SK-N-MC (cell line): ENCODE results near the gene EEIG1.

Source experiments
- DNase-seq: peaks from one replicate; pipeline ENCODE4 v3.0.0-alpha.2; 2011; ENCODE audit warnings: low read depth, low spot score
- H3K27ac ChIP-seq: fragments of 200-600 bp; sonication (generic); 2 replicates; pipeline ENCODE4 v1.5.1; 2016; ENCODE audit warnings: mixed run types
- H3K36me3 ChIP-seq: fragments of 200-600 bp; sonication (generic); 2 replicates; pipeline ENCODE4 v1.6.1; 2017; ENCODE audit warnings: antibody characterized with exemption, low read length, mixed read lengths; ENCODE audit not compliant: insufficient read depth
- H3K4me3 ChIP-seq: fragments of 200-600 bp; sonication (generic); 2 replicates; pipeline ENCODE4 v1.5.1; 2016
- H3K9ac ChIP-seq: fragments of 200-600 bp; sonication (generic); 2 replicates; pipeline ENCODE4 v1.8.0; 2017; ENCODE audit warnings: mixed run types, mixed read lengths; ENCODE audit not compliant: insufficient read length
- H3K9me3 ChIP-seq: fragments of 200-600 bp; sonication (generic); 2 replicates; pipeline ENCODE4 v1.6.1; 2017; ENCODE audit warnings: low read depth, mild to moderate bottlenecking, antibody characterized with exemption, low read length, moderate library complexity, mixed read lengths
- EZH2 ChIP-seq: fragments of 200-600 bp; sonication (generic); IDR thresholded peaks from one replicate; pipeline ENCODE4 v1.6.1; 2017; ENCODE audit warnings: antibody characterized with exemption
- FOXP2 ChIP-seq: optimal IDR thresholded peaks from 2 replicates; pipeline ENCODE3; 2011; ENCODE audit warnings: mild to moderate bottlenecking, moderate library complexity; ENCODE audit not compliant: insufficient read depth; ENCODE audit errors: extremely low read length, control extremely low read depth
- POLR2AphosphoS5 ChIP-seq: IDR thresholded peaks from 2 replicates; pipeline ENCODE4 v1.6.1; 2012; ENCODE audit warnings: mild to moderate bottlenecking, low read depth, low read length, borderline replicate concordance

Gene EEIG1

DNA sequence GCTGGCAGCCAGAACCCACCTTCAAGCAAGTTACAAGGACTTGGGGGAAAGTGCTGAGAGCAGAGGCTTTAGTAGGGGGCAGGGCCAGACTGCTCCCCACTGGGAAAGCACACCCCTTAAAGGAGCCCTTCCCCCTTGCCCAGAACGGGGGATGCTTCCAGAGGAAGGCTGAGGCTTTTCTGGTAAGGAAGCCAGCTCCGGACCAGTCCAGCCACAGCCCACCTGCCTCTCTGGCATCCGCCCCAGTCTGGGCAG, 38.9 kb downstream of the EEIG1 start:
- Histone ChIP-seq H3K27ac (0 out of 2 replicates have a peak overlapping the region, but pooled peaks have one; percentile 25), H3K9ac (no peak overlapping the region), H3K36me3 (peaks cover 18% of the 10 kb centered on the region; the same call in 1 of the 2 replicates), H3K9me3 (no peaks in the 10 kb centered on the region), H3K4me3 (no peak overlapping the region)
- no peak for TF ChIP-seq EZH2
- DNase-seq, result no peak

GRCh38 chr9:127941062-127941960, 39.5 kb downstream of the EEIG1 start:
- H3K27ac ChIP-seq, result 0 out of 2 replicates have a peak overlapping the region, but pooled peaks have one; percentile 25
- DNase-seq, result no peak

DNA sequence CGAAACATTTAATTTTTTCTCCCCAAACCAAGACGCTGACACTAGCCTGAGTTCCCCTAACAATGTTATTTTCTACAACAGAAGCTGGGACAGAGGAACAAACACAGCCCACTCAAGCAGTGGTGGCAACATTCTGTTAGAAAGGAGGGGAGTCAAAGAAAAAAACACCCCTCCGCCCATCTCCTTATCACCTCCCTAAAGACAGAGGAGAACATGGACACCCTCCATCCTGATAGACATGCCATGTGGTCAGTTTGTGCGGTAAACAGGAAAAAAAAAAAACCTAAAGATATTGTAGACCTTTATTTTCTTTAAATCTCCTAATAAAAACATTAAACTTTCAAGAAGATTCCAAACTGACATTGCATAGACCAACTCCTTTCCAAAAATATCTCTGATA, 40.2 kb downstream of the EEIG1 start:
- no peaks in the 10 kb centered on the region for H3K9me3 ChIP-seq
- no peak for DNase-seq
- H3K4me3 ChIP-seq, result no peak overlapping the region
- peaks cover 18% of the 10 kb centered on the region; the same call in 1 of the 2 replicates for H3K36me3 ChIP-seq
- no peak overlapping the region for H3K9ac ChIP-seq
- H3K27ac ChIP-seq, result 0 out of 2 replicates have a peak overlapping the region, but pooled peaks have one; percentile 11
- no peak for TF ChIP-seq FOXP2
- TF ChIP-seq POLR2AphosphoS5, result no peak
- no peak for TF ChIP-seq EZH2

More at GRCh38 chr9:127941062-127941960, 39.5 kb downstream of the EEIG1 start:
- no peak overlapping the region for H3K9ac ChIP-seq
- TF ChIP-seq POLR2AphosphoS5, result no peak
- no peak for TF ChIP-seq EZH2
- TF ChIP-seq FOXP2, result no peak
- H3K4me3 ChIP-seq, result no peak overlapping the region
- peaks cover 18% of the 10 kb centered on the region; the same call in 1 of the 2 replicates for H3K36me3 ChIP-seq
- no peaks in the 10 kb centered on the region for H3K9me3 ChIP-seq

- Histone ChIP-seq H3K4me3 (no peak overlapping the region), H3K9me3 (no peaks in the 10 kb centered on the region), H3K36me3 (peaks cover 8% of the 10 kb centered on the region; the same call in 1 of the 2 replicates), H3K9ac (no peak overlapping the region), H3K27ac (peak overlapping the region; percentile 42; the same call in 1 of the 2 replicates)
- TF ChIP-seq EZH2 (no peak), POLR2AphosphoS5 (no peak), FOXP2 (no peak)
- no peak for DNase-seq
Observed at GRCh38 chr9:127938298-127938690, 42.5 kb downstream of the EEIG1 start.

DNA sequence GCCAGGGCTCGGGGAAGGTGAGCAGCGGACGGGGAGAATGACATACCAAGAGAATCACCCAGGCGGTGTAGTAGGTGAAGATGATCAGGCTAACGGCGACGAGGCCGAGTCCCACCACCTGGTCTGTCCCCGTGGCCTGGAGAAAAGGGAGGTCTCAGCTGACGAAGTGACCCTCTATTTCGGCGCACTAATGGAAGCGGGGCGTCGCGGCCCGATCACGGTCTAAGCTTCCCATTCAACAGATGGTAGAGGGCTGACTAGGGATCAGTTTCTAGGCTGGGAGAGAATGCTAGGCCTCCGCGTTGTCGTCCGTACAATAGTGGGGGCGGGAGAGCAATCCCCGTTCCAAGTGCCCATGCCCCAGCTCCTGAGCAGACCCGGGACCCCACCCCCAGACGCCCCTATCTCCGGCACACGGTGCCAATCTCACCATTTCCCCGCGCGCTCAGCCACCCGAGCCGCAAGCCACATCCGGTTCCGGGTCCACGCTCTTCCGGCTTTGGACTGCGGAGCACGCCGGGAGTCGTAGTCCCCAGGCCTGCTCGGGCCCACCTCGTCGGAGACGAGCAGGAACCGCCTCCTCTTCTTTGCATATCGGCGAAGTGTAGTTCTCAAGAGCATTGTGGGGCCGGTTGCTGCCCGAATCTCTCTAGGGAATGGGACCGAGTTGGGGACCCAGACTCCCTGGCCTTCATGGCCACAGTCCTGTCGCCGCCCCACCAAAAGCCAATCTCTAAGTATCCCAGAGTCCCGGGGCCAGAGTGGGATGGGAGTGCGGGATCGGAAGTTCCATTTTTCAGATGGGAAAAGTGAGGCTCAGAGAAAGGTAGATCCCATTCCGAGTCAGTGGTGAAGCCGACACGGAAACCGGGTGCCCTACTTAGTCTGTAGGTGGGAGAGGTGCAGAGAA, 43.1 kb downstream of the EEIG1 start, which contains the start of gene DPM2:
Gene DPM2, minus strand, starts transcription at position 467 of the 910 bp plus-strand sequence. Its CDS starts 34 bp downstream, at position 433.
- peak within 1 kb of the TSS; percentile 42; the same call in 1 of the 2 replicates for H3K27ac ChIP-seq
- H3K9ac ChIP-seq, result peak within 1 kb of the TSS; percentile 88
- peaks cover 8% of the 10 kb centered on the region; the same call in 1 of the 2 replicates for H3K36me3 ChIP-seq
- H3K4me3 ChIP-seq, result peak within 1 kb of the TSS; percentile 97
- no peaks in the 10 kb centered on the region for H3K9me3 ChIP-seq
- no peak for TF ChIP-seq FOXP2
- peak; percentile 93 for TF ChIP-seq POLR2AphosphoS5
- no peak for TF ChIP-seq EZH2
- DNase-seq, result no peak

DNA sequence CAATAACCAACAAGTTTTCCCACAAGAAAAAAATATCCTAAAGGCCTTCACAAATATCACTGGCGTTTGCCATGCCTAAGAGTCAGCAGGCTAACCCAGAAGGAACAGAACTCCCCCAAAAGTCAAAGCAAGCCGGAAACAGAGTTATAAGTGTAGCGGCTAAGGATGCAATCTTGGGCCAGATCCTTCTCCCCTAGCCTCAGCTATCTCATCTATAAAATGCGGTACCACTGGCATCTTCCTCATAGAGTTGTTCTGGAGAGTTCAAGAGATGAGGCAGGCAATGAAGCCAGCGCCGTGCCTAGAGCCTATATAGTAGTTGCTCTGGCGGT, 43.8 kb downstream of the EEIG1 start:
- TF ChIP-seq EZH2 (no peak), POLR2AphosphoS5 (no peak), FOXP2 (no peak)
- Histone ChIP-seq H3K27ac (no peak overlapping the region), H3K9me3 (no peaks in the 10 kb centered on the region), H3K36me3 (peaks cover 1% of the 10 kb centered on the region; the same call in 1 of the 2 replicates), H3K4me3 (peak overlapping the region; percentile 97), H3K9ac (peak overlapping the region; percentile 88)
- DNase-seq, result no peak

- DNase-seq, result no peak
- TF ChIP-seq FOXP2 (no peak), EZH2 (no peak), POLR2AphosphoS5 (no peak)
- H3K9me3 ChIP-seq, result no peaks in the 10 kb centered on the region
- H3K36me3 ChIP-seq, result no peaks in the 10 kb centered on the region; the same call in 1 of the 2 replicates
- peak overlapping the region; percentile 97 for H3K4me3 ChIP-seq
- peak overlapping the region; percentile 88 for H3K9ac ChIP-seq
- no peak overlapping the region for H3K27ac ChIP-seq
Observed at GRCh38 chr9:127936347-127936852, 44.4 kb downstream of the EEIG1 start.

GRCh38 chr9:127935765-127936221, 45.0 kb downstream of the EEIG1 start:
- no peaks in the 10 kb centered on the region for H3K9me3 ChIP-seq
- TF ChIP-seq EZH2, result no peak
- no peak for TF ChIP-seq POLR2AphosphoS5
- TF ChIP-seq FOXP2, result no peak
- peak overlapping the region; percentile 97 for H3K4me3 ChIP-seq
- no peak for DNase-seq
- no peaks in the 10 kb centered on the region; the same call in 1 of the 2 replicates for H3K36me3 ChIP-seq
- no peak overlapping the region for H3K9ac ChIP-seq
- H3K27ac ChIP-seq, result no peak overlapping the region
